GM18505 (cell line): ENCODE results near the gene SLF2.

Source experiments
- ATAC-seq: cut with Tn5 transposase; IDR thresholded peaks from one replicate; pipeline ENCODE4 v1.9.1; 2021; ENCODE audit not compliant: unreplicated experiment
- POLR2A ChIP-seq: IDR thresholded peaks from 4 replicates; pipeline ENCODE4 v1.6.1; 2011; ENCODE audit warnings: borderline replicate concordance; ENCODE audit not compliant: insufficient read depth, insufficient read length; ENCODE audit errors: extremely low read depth

SLF2 gene

GRCh38 chr10:101002456-101002855 is 89.7 kb downstream of the SLF2 start:
- TF ChIP-seq POLR2A = no peak
- no peak for ATAC-seq

DNA sequence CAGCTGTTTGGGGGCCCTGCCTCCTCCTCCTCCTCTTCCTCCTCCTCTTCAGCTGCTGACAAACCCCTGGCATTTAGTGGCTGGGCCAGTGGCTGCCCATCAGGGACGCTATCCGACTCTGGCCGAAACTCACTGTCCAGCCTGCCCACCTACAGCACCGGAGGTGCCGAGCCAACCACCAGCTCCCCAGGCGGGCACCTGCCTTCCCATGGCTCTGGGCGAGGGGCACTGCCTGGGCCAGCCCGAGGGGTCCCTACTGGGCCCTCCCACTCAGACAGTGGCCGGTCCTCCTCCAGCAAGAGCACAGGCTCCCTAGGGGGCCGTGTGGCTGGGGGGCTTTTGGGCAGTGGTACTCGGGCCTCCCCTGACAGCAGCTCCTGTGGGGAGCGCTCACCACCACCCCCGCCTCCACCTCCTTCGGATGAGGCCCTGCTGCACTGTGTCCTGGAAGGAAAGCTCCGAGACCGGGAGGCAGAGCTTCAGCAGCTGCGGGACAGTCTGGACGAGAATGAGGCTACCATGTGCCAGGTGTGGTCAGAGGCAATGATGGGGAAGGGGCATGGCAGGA is 91.0 kb downstream of the SLF2 start:
- no peak for TF ChIP-seq POLR2A
- no peak for ATAC-seq

DNA sequence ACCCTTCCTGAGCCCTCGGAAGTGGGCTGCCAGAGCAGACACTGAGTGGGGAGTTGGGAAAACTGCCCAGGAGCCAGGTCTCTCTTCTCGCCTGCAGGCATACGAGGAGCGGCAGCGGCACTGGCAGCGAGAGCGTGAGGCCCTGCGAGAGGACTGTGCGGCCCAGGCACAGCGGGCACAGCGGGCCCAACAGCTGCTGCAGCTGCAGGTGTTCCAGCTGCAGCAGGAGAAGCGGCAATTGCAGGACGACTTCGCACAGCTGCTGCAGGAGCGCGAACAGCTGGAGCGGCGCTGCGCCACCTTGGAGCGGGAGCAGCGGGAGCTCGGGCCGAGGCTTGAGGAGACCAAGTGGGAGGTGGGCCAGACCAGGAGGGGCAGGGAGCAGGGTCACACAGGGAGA is 92.6 kb downstream of the SLF2 start:
- no peak for ATAC-seq
- TF ChIP-seq POLR2A = no peak

DNA sequence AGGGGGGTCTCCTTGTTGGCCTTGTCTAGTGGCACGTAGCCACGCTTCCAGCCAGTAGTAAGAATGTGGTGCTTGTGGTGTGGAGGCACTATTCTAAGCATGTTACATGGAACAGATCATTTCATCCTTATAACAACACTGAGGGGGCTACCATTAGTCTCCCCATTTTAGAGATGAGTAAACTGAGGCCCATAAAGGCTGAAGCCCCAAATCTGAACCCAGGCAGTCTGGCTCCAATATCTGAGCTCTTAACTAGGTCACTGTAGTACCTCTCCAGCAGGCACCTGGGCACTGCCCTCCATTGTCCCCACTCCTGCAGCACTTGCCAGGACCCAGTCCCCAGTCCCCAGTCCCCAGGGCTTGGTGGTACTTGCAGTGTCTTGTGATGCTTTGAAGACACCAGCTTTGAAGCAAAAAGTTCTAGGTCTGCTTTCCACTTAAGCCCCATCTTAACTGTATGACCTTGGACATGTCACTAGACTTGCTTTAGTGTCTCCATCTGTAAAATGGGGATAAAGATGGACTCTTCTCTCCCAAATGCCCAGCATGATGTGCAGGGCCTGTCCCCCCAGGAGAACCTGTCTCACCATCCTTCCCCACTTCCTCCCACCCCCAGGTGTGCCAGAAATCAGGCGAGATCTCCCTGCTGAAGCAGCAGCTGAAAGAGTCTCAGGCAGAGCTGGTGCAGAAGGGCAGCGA is 93.3 kb downstream of the SLF2 start:
- ATAC-seq = no peak
- TF ChIP-seq POLR2A = no peak

GRCh38 chr10:101006593-101007098 is 93.9 kb downstream of the SLF2 start:
- no peak for TF ChIP-seq POLR2A
- ATAC-seq = no peak

DNA sequence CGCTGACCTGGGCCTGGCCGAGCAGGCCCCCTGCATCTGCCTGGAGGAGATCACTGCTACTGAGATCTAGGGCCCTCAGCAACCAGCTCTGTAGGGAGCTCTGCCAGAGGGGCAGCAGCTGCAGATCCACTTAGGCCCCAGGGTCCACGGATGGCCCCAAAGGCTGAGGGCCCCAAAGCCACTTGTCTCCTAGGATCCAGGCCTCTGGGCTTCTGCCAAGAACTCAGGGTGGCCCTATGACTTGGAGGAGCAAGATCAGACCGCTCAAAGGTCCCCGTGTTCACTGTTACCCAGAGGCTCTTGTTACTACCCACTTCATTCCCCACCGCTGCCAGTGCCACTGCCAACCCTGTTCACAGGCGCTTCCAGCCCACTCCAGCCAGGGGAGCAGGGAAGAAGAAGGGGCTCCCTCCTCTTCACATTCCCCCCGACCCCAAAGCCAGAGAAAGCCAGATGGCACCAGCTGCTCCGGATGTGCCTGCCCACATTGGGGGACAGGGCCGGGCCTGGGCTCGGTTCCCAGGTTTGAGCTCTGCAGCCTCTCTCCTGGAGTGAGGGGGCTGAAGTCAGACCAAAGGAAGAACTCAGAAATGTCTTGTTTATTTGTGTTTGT is 94.4 kb downstream of the SLF2 start:
- no peak for ATAC-seq
- TF ChIP-seq POLR2A = no peak

DNA sequence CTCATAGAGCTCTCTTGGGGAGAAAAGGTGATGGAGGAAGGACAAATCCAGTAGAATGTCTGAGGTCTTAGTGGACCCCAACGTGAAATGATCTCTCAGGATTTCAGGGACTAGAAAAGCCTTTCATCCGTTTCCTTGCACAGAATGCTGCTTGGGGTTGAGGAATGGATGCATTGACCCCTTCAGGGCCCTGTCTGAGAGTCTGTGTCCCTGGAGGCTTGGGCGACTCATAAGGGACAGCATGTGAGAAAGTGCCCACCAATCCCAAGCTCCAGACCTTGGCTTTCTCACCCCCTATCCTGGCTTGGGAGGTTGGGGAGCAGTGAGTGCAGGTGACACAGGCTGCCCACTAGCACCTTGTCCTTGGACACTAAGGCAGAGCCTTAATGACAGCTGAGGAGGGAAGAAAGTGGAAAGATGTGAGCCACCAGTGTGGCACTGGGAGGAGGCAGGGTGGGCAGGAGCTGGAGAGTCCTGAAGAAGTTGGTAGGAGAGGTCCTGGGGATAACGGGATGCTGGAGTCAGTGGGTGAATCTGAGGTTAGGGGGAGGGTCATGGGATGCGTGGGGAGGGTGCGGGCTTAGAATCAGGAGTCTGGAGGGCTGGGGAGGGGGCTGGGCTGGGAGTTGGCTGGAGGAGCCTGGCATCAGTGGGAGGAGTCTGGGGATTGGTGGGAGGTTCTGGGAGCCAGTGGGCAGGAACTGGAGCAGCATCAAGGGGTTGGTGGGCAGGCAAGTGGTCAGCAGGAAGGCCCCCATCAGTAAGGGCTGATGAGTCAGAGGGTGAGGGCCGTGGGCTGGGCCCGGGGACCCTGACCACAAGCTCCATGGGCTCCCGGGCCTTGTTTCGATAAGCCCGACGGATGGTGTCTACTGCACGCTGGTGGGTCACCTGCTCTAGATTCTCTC is 95.4 kb downstream of the SLF2 start:
- ATAC-seq = no peak
- no peak for TF ChIP-seq POLR2A

DNA sequence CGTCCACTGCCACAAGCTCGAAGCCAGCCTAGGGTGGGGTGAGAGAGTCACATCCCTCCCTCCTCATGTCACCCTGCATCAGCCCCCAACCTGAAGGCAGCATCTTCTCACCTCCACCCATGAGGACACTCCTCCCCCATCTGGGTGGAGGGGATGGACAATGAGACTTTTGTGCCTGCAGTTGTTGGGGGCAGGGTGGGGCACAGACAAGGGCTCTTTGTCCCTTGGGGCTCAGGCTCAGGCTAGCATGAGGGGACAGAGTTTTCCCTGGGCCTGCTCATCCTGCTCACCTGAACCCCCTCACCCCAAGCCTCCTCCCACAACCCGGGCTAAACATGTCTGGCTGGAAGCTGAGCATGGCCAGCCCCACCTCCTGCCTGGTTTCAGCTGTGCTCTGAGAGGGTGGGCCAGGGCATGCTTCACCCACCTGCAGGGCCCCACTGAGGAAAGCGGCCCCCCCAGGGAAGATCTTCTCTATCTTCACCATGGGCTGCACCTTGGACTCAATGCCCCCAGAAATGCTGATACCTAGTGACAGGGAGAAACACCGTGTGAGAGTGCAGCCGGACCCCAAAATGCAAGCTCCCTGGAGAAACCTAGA is 96.2 kb downstream of the SLF2 start:
- TF ChIP-seq POLR2A = no peak
- ATAC-seq = no peak

- no peak for ATAC-seq
- TF ChIP-seq POLR2A = no peak
Observed at GRCh38 chr10:101010329-101010728, 97.6 kb downstream of the SLF2 start.

DNA sequence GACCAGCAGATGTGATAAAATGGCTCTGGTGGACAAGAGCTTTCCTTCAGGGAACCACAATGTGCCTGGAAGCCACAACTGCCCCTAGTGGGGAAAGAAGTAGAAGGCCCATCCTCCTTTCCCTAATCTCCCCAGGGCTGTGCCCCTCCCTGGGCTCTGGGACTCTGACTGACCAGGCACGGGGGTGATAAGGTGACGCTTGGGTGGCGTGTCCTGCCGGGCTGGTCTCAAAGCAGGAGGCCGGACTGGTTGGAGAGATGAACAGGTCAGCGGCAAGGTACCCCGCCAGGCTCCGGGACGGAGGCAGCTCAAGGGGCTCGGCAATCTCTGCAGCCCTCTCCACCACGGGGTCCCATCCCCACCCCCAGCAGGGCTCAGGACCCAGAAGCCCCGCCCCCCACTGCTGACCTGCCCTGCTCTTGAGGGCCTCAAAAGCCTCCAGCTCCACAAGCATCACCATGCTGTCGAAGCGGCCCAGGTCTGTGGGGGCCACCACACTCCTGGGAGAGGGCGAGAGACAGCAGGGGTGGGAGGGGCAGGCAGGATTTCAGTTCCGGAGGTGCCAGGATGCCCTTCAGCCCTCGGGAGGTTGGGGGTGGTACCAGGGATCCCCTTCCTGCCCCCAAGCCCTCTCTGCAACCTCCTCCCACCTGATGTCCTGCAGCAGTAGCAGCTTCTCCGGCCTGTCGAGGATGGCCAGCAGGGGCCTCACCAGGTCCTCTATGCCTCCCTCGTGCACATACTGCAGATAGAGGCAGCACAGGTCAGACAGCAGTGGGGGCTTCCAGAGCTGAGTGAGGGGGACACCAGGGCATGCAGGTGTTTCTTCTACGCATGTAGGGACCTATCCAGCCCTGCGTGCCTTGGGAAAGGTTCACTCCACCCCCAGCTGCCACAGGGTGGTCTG is 99.0 kb downstream of the SLF2 start:
- no peak for TF ChIP-seq POLR2A

DNA sequence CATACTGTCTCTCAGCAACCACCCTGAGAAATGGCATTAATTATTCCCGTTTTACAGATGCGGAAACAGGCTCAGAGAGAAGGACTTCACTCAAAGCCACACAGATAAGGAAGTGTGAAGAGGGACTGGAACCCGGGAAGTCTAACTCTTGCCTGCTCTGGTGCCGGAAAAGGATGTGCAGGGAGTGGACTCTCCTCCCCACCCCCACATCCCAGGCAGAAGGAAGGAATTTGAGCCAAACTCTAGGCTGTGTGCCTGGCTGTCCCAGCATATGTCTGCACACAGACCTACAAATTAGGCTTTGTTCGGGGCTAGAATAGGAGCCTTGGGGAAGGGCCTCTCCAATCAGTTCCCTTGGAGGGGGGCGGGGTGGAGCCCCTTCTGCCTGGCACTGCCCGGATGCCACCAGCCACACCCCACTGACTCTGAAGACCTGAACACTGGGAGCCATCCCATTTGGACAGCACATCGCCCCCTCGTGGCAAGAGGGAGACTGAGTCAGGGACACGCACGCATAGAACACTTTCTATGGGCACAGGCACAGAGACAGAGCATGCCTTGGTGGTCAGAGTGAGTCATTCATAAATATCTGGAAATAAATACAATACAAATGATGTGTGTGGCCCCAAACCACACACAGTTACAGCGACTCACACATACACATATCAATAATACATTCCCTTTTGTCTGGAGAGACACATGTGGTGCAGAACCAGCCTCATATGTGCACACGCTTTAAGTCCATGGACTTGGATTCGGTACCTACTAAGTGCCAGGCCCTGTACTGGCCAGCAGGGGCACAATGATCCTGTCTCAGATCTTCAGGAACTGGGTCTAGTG is 100.0 kb downstream of the SLF2 start:
- ATAC-seq = peak; percentile 47
- TF ChIP-seq POLR2A = no peak

More for the DNA sequence above, 99.0 kb downstream of the SLF2 start:
- no peak for ATAC-seq
